Measurements from ENCODE around the gene FSCN2. TPM values are rescaled to one million over a fixed set of nuclear protein-coding genes. Genes with fewer than 3 reads are reported as not detected.

FSCN2 gene
- total and polyA plus RNA-seq, 9 donors: 0.13 to 6.4 (median 3.0) TPM

- Histone ChIP-seq H3K27me3 (peaks cover 3% of the 10 kb centered on the region), H3K4me1 (ENCODE audit: insufficient read depth) (peaks cover 9% of the 10 kb centered on the region), H3K9me3 (no peaks in the 10 kb centered on the region), H3K4me3 (no peak overlapping the region), H3K27ac (no peak overlapping the region), H3K36me3 (no peaks in the 10 kb centered on the region)
- intact Hi-C loops (cut with DNase I): loop anchor here in 2 of 4 donors (10.0 kb wide), 1 partner anchor 72 kb away; no protein-coding TSS in a partner anchor
- peak in 2 of 5 donors; percentile 14 to 28 for DNase-seq
- 56 to 66% (median 62%) methylated on average over 26 of the region's 26 CpGs for WGBS, 3 donors
- TF ChIP-seq CTCF (IDR thresholded peaks at IDR 0.05) (no peak), EP300 (IDR thresholded peaks at IDR 0.05) (no peak), POLR2A (IDR thresholded peaks at IDR 0.05) (no peak)
Measured at GRCh38 chr17:81522491-81523401, 5.4 kb upstream of the FSCN2 start.

- TF ChIP-seq EP300 (IDR thresholded peaks at IDR 0.05): no peak
- no peak for TF ChIP-seq CTCF (IDR thresholded peaks at IDR 0.05)
- no peak for TF ChIP-seq POLR2A (IDR thresholded peaks at IDR 0.05)
- H3K9me3 ChIP-seq: no peaks in the 10 kb centered on the region
- H3K4me1 ChIP-seq (ENCODE audit: insufficient read depth): peaks cover 9% of the 10 kb centered on the region
- WGBS, 3 donors: 16 to 25% (median 20%) methylated on average over 17 of the region's 17 CpGs
- no peaks in the 10 kb centered on the region for H3K36me3 ChIP-seq
- peaks cover 3% of the 10 kb centered on the region for H3K27me3 ChIP-seq
- intact Hi-C loops (cut with DNase I): loop anchor here in 2 of 4 donors (10.0 kb wide), 1 partner anchor 71 kb away; no protein-coding TSS in a partner anchor
- H3K4me3 ChIP-seq: no peak overlapping the region
- peak in 1 of 5 donors; percentile 18 for DNase-seq
- no peak overlapping the region for H3K27ac ChIP-seq
Measured at GRCh38 chr17:81523402-81524038, 4.7 kb upstream of the FSCN2 start.

DNA sequence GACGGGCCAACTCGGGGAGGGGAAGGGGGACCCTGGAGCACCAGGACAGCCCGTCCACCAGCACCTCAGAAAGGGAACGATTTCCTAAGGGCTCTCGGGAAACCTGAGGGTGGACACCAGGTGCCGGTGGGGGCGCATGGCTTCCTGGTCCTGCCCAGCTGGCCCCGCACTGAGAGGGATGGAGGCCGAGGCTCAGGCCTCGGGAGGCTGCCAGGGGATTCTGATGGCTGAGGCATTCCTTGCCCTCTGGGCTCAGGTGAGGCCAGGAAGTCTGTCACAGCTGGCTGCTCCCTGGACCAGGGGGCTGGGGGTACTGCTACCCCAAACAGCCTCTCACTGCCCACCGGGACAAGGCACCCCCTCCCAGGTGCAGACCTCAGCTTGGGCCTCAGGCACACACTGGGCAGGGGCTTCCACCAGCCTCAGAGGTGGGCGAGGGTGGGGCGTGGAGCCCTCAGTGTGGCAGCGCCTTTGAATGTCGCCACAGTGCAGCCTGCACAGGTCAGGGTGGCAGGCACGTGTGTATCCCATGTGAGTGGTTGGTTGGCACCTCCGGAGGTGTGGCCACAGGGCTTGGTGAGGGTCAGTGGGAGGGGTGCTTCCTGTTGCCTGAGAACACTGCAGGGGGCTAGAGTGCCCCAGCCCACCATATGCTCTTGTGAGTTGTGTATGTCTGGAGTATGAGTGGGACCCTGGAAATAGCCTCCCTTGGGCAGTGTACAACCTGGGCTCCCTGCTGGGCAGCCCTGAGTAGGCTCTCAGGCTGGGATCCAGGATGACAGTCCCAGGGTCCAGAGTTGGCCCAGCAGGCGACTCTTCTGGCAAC, 3.9 kb upstream of the FSCN2 start:
- no peak for TF ChIP-seq CTCF (IDR thresholded peaks at IDR 0.05)
- no peak for TF ChIP-seq EP300 (IDR thresholded peaks at IDR 0.05)
- no peak for TF ChIP-seq POLR2A (IDR thresholded peaks at IDR 0.05)
- DNase-seq: no peak
- no peak overlapping the region for H3K4me3 ChIP-seq
- no peaks in the 10 kb centered on the region for H3K36me3 ChIP-seq
- intact Hi-C loops (cut with DNase I): loop anchor here in 2 of 4 donors (10.0 kb wide), 1 partner anchor 71 kb away; no protein-coding TSS in a partner anchor
- WGBS, 3 donors: 46 to 65% (median 62%) methylated on average over 12 to 18 of the region's 18 CpGs
- no peaks in the 10 kb centered on the region for H3K9me3 ChIP-seq
- H3K27ac ChIP-seq: no peak overlapping the region
- peaks cover 3% of the 10 kb centered on the region for H3K27me3 ChIP-seq
- peaks cover 6% of the 10 kb centered on the region for H3K4me1 ChIP-seq (ENCODE audit: insufficient read depth)

GRCh38 chr17:81524865-81525159, 3.4 kb upstream of the FSCN2 start:
- Histone ChIP-seq H3K27me3 (peaks cover 3% of the 10 kb centered on the region), H3K4me3 (no peak overlapping the region), H3K4me1 (ENCODE audit: insufficient read depth) (peaks cover under 1% of the 10 kb centered on the region), H3K9me3 (no peaks in the 10 kb centered on the region), H3K36me3 (no peaks in the 10 kb centered on the region), H3K27ac (no peak overlapping the region)
- WGBS, 3 donors: 74 to 85% (median 78%) methylated on average over 8 of the region's 8 CpGs
- TF ChIP-seq POLR2A (IDR thresholded peaks at IDR 0.05): no peak
- TF ChIP-seq CTCF (IDR thresholded peaks at IDR 0.05): no peak
- TF ChIP-seq EP300 (IDR thresholded peaks at IDR 0.05): no peak
- intact Hi-C loops (cut with DNase I): loop anchor here in 2 of 4 donors (10.0 kb wide), 1 partner anchor 70 kb away; no protein-coding TSS in a partner anchor
- DNase-seq: no peak
